Ishikawa (cell line): ENCODE data around the gene GGACT.

Experiments
- CEBPB ChIP-seq: IDR thresholded peaks from 2 replicates; pipeline ENCODE4 v1.6.1; 2012
- CREB1 ChIP-seq: IDR thresholded peaks from 2 replicates; pipeline ENCODE4 v1.6.1; 2012; ENCODE audit warnings: low read depth
- EGR1 ChIP-seq: IDR thresholded peaks from 2 replicates; pipeline ENCODE4 v1.6.1; 2012
- EP300 ChIP-seq: IDR thresholded peaks from 2 replicates; pipeline ENCODE4 v1.6.1; 2012; ENCODE audit warnings: borderline replicate concordance
- FOXM1 ChIP-seq: IDR thresholded peaks from 2 replicates; pipeline ENCODE4 v1.6.1; 2012; ENCODE audit warnings: low read depth, borderline replicate concordance
- MAX ChIP-seq: IDR thresholded peaks from 2 replicates; pipeline ENCODE4 v1.6.1; 2012
- NFIC ChIP-seq: IDR thresholded peaks from 2 replicates; pipeline ENCODE4 v1.6.1; 2012
- RAD21 ChIP-seq: IDR thresholded peaks from 2 replicates; pipeline ENCODE4 v1.6.1; 2012; ENCODE audit warnings: low read depth
- REST ChIP-seq: IDR thresholded peaks from 2 replicates; pipeline ENCODE4 v1.6.1; 2012; ENCODE audit warnings: low read depth, mild to moderate bottlenecking
- TAF1 ChIP-seq: IDR thresholded peaks from 2 replicates; pipeline ENCODE4 v1.6.1; 2012; ENCODE audit warnings: low read depth, mild to moderate bottlenecking
- TCF12 ChIP-seq: IDR thresholded peaks from 2 replicates; pipeline ENCODE4 v1.6.1; 2012; ENCODE audit warnings: low read depth
- TEAD4 ChIP-seq: IDR thresholded peaks from 2 replicates; pipeline ENCODE4 v1.6.1; 2012
- YY1 ChIP-seq: IDR thresholded peaks from 2 replicates; pipeline ENCODE4 v1.6.1; 2012; ENCODE audit warnings: low read depth
- ZBTB7A ChIP-seq: IDR thresholded peaks from 2 replicates; pipeline ENCODE4 v1.6.1; 2012; ENCODE audit warnings: low read depth
- TF ChIP-seq, protein P1 (sequence below): IDR thresholded peaks from 2 replicates; pipeline ENCODE4 v1.6.1; 2012

The GGACT gene

GRCh38 chr13:100544866-100545683 lies 43.5 kb downstream of the GGACT start:
- TF ChIP-seq, protein P1, sequence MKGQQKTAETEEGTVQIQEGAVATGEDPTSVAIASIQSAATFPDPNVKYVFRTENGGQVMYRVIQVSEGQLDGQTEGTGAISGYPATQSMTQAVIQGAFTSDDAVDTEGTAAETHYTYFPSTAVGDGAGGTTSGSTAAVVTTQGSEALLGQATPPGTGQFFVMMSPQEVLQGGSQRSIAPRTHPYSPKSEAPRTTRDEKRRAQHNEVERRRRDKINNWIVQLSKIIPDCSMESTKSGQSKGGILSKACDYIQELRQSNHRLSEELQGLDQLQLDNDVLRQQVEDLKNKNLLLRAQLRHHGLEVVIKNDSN, result no peak
- TF ChIP-seq NFIC, result peak; percentile 93
- TF ChIP-seq EP300, result peak; percentile 72
- TF ChIP-seq TCF12, result peak; percentile 76
- TF ChIP-seq RAD21, result peak; percentile 24; the same call in 1 of the 2 replicates
- TF ChIP-seq FOXM1, result no peak
- no peak; the same call in 1 of the 2 replicates for TF ChIP-seq YY1
- peak; percentile 97 for TF ChIP-seq MAX
- no peak for TF ChIP-seq CREB1
- no peak for TF ChIP-seq REST
- TF ChIP-seq TEAD4, result peak; percentile 82
- TF ChIP-seq EGR1, result peak; percentile 79

DNA sequence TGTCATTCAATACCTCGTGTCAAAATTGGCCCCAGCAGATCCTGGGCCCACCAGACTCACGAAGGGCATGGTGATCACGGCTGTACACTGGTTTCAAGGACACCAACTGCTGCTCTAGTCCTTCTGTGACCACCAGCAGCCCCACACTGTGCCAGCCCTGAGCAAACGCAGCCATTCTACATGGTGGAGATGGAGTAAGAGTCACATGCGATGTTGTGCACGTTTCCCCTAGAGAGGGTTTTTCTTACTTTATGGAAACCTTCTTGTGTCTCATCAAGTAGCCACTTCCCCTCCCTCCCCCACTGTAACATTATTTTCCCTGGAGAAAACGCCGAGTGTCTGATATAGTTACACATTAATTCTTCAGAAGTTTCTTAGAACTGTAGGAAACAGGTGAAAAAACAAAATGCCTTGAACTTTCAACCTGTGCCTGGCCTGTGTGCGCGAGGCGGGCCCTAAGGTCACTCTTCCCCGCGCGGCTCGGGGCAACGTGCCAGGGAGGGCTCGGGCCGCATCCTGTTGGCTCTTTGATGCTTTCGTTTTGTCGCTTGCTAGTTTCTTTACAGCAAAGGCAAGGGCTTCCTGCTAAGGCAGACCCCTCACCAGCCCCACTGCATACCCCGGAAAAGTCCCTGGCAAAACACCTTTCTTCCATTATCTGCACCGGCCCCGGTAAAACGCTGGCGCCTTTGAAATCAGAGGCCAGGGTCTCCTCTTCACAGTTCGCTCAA lies 44.6 kb downstream of the GGACT start:
- TF ChIP-seq EP300, result no peak
- no peak for TF ChIP-seq CREB1
- no peak for TF ChIP-seq EGR1
- TF ChIP-seq ZBTB7A, result no peak
- TF ChIP-seq REST, result no peak
- TF ChIP-seq RAD21, result no peak
- no peak for TF ChIP-seq TEAD4
- no peak for TF ChIP-seq MAX
- no peak for TF ChIP-seq YY1
- no peak for TF ChIP-seq FOXM1
- TF ChIP-seq NFIC, result no peak
- no peak for TF ChIP-seq CEBPB
- no peak for TF ChIP-seq TAF1
- no peak for TF ChIP-seq TCF12
- TF ChIP-seq, protein P1, result no peak

DNA sequence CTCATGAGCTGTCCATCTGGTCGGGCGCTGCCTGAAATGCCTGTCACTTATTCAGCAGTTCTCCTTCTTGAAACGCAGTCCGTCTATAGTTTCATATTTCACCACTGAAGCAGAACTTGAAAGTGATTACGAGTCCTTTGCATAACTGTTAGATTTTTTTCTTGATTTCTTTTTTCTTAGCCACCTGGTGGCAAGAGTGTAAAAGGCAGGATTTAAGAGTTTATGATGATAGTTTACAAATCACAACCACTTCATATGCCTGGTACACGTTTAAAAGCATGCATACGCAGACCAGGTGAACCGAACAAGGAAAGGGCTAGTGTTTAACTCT lies 45.8 kb downstream of the GGACT start:
- TF ChIP-seq TAF1 (no peak), EGR1 (no peak), RAD21 (peak; percentile 38; the same call in 1 of the 2 replicates)

DNA sequence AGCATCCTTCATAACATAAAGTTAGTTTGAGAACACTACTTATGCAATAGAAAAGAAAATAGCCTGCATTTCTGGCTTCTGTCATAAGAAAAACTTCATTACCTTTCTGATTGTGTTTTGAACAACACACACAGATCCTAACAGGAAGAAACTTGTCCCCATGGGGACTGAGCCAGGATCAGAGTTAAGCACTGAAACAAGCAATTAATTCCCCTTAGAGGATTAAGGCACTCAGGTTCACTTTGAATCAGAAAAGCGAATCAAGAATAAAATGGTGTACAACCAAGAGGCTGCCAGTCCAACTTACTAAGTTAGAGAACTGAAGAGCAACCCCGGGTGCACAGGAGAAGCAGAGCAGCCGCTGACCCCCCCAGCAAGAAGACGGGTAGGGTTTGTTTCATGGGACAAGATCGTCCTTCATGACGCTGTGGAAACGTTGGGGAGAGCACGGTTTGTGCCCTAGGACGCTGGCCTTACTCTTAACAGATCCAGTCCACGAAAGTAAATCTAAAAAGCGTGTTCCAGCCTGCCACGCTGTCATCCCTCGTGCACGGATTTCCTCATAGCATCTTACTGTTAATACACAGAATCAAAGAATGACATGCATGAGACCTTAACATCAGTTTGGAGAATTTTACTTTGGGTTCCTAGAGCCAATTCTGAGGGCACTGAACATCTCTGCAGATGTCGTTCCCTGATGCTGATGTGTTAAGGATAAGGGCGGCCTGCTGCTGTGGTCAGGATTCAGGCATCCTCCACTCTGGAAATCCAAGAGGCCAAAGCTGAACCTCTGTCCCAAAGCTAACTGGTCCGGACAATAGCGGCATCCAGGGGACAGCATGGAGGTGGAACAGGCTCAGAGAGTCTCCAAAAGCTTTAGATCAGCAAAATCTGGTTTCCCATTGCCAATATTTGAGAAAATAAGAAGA lies 46.4 kb downstream of the GGACT start:
- TF ChIP-seq REST (no peak), CREB1 (no peak), RAD21 (no peak), CEBPB (no peak), NFIC (no peak), TEAD4 (no peak), ZBTB7A (no peak), FOXM1 (no peak), TCF12 (no peak), EP300 (no peak), YY1 (no peak), EGR1 (no peak), TAF1 (no peak), MAX (no peak)
- TF ChIP-seq, protein P1, result no peak
